Astrocyte of the cerebellum (primary cell): ENCODE results near the gene PRMT2.
"Not testable (repeated sequence)": the region's sequence is repeated elsewhere in the genome, so short reads cannot be mapped to it uniquely, and the experiment has no call there.

Experiments used
- DNase-seq: peaks from one replicate; pipeline ENCODE4 v3.0.0-alpha.2; 2011; ENCODE audit warnings: low read depth
- H3K4me3 ChIP-seq: 2 replicates; pipeline ENCODE4 v1.5.1; 2011; ENCODE audit warnings: mild to moderate bottlenecking, low read depth, low read length, moderate library complexity
- in situ Hi-C: cut with HindIII; loops from 2 replicates; pipeline ENCODE4 v1.10.0; 2017; ENCODE audit warnings: low sequenced_read_pairs
- TF ChIP-seq, protein P1 (sequence below): IDR thresholded peaks from 2 replicates; pipeline ENCODE4 v1.5.1; 2012; ENCODE audit warnings: low read length, low read depth, moderate library complexity, mild to moderate bottlenecking; ENCODE audit errors: missing control alignments

Gene PRMT2

DNA sequence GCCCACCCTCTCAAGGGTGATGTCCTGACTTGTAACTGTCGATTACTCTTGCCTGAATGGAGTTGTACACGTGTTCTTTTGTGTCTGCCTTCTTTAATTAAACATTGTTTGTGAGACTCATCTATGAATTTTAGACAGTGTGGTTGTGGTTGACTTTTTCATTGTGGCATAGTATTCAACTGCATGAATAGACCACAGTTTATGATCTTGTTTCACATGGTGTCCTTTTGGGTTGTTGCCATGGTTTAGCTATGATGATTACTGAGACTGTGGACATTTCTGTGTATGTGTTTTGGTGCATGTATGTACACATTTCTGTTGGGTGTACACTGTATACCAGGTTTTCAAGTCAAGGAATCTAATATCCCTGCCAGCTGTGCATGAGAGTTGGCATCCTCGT is 30.1 kb downstream of the PRMT2 start:
- TF ChIP-seq, protein P1, sequence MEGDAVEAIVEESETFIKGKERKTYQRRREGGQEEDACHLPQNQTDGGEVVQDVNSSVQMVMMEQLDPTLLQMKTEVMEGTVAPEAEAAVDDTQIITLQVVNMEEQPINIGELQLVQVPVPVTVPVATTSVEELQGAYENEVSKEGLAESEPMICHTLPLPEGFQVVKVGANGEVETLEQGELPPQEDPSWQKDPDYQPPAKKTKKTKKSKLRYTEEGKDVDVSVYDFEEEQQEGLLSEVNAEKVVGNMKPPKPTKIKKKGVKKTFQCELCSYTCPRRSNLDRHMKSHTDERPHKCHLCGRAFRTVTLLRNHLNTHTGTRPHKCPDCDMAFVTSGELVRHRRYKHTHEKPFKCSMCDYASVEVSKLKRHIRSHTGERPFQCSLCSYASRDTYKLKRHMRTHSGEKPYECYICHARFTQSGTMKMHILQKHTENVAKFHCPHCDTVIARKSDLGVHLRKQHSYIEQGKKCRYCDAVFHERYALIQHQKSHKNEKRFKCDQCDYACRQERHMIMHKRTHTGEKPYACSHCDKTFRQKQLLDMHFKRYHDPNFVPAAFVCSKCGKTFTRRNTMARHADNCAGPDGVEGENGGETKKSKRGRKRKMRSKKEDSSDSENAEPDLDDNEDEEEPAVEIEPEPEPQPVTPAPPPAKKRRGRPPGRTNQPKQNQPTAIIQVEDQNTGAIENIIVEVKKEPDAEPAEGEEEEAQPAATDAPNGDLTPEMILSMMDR, result no peak
- in situ Hi-C loops, result no loop called here
- no peak for DNase-seq

DNA sequence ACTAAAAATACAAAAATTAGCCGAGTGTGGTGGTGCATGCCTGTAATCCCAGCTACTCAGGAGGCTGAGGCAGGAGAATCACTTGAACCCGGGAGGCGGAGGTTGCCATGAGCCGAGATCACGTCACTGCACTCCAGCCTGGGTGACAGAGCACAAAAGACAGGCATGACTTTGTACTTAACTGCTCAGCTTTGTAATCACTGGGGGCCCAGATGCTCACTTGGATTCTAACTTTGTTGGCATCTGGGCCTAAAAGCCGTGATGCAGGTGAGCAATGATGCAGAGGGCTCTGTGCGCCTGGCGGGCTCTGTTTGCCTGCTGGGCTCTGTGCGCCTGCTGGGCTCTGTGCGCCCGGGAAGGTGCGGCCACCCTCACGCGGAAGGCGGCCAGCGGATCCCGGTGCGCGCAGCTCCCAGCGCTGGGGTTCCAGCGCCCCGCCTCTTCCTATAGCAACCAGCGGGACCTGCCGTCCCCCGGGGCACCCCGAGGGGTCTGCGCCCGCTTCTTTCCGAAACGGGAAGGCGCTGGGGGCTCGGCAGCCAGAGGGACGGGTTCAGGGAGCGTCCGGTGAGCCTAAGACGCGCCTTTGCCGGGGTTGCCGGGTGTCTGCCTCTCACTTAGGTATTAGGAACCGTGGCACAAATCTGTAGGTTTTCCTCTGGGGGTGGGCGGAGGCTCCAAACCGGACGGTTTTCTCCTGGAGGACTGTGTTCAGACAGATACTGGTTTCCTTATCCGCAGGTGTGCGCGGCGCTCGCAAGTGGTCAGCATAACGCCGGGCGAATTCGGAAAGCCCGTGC is 31.7 kb downstream of the PRMT2 start:
- no peak for DNase-seq

More for the DNA sequence above, 30.1 kb downstream of the PRMT2 start:
- no peak overlapping the region for H3K4me3 ChIP-seq

DNA sequence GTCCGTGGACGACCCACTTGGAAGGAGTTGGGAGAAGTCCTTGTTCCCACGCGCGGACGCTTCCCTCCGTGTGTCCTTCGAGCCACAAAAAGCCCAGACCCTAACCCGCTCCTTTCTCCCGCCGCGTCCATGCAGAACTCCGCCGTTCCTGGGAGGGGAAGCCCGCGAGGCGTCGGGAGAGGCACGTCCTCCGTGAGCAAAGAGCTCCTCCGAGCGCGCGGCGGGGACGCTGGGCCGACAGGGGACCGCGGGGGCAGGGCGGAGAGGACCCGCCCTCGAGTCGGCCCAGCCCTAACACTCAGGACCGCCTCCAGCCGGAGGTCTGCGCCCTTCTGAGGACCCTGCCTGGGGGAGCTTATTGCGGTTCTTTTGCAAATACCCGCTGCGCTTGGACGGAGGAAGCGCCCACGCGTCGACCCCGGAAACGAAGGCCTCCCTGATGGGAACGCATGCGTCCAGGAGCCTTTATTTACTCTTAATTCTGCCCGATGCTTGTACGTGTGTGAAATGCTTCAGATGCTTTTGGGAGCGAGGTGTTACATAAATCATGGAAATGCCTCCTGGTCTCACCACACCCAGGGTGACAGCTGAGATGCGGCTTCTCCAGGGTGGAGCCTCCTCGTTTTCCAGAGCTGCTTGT is 32.4 kb downstream of the PRMT2 start:
- peak overlapping the region; percentile 54 for H3K4me3 ChIP-seq
- TF ChIP-seq, protein P1, result no peak
- in situ Hi-C loops, result no loop called here
- DNase-seq, result no peak

More for the DNA sequence above, 31.7 kb downstream of the PRMT2 start:
- TF ChIP-seq, protein P1, result no peak
- in situ Hi-C loops, result no loop called here
- H3K4me3 ChIP-seq, result peak overlapping the region; percentile 54

DNA sequence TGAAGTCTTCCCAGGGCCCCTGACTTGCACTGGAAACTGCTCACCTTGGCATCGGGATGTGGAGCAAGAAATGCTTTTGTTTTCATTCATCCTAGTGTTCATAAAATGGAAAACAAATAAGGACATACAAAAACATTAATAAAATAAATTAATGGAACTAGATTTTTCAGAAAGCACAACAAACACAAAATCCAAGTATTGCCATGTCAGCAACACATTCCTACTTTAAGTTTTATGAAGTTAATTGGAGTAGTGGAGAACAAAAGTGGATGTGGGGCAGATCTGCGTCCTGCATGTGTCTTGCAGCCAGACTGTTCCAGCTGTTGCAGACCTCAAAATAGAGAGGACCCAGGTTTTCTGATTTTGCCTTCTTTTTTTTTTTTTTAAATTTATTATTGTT is 32.9 kb downstream of the PRMT2 start:
- H3K4me3 ChIP-seq, result peak overlapping the region; percentile 54
- TF ChIP-seq, protein P1, result no peak
- DNase-seq, result no peak
- in situ Hi-C loops, result no loop called here

DNA sequence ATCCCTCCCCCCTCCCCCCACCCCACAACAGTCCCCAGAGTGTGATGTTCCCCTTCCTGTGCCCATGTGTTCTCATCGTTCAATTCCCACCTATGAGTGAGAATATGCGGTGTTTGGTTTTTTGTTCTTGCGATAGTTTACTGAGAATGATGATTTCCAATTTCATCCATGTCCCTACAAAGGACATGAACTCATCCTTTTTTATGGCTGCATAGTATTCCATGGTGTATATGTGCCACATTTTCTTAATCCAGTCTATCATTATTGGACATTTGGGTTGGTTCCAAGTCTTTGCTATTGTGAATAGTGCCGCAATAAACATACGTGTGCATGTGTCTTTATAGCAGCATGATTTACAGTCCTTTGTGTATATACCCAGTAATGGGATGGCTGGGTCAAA is 33.4 kb downstream of the PRMT2 start:
- DNase-seq, H3K4me3 ChIP-seq, in situ Hi-C loops: not testable (repeated sequence)

DNA sequence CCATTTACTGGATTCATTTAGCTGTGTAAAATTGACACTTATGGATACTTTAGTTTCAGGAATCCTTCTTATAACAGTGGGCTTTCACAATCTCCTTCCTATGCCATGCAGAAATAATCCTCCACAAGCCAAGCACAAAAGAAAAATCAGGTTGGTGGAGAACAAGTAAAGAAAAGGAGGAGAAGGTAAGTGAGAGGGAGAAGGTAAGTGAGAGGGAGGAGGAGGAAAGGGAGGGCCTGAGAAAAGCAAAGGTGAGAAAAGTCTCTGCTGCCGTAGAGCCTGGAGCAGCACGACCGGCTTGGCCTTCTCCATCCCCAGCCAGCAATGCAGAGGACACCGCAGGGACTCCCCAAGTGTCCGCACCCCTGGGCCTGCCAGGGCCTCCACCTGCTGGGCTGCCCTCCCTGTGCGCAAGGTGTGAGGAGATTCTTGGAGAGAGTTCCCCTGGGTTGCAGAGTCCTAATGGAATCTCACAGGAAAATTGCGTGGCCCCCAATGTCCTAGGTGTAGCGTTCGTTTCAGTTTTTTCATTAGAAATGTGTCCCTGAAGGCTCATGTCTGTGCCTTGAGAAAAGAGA is 39.0 kb downstream of the PRMT2 start:
- in situ Hi-C loops, result no loop called here
- no peak overlapping the region for H3K4me3 ChIP-seq
- no peak for DNase-seq
- TF ChIP-seq, protein P1, result no peak
